K562 (cell line): ENCODE results near the gene INHA. TPM values are rescaled to one million over a fixed set of nuclear protein-coding genes. Genes with fewer than 3 reads are reported as not detected.

Experiments used
- ERF ChIP-seq: fragments of 450-650 bp; formaldehyde crosslinking; IDR thresholded peaks from 2 replicates; pipeline ENCODE4 v1.4.0; 2020; ENCODE audit warnings: mild to moderate bottlenecking, mixed read lengths
- MAFG ChIP-seq: fragments of 450-650 bp; conservative IDR thresholded peaks from 2 replicates; pipeline ENCODE4 v1.6.1; 2016; ENCODE audit warnings: missing genetic modification characterization, missing compliant biosample characterization
- MXI1 ChIP-seq: IDR thresholded peaks from 2 replicates; pipeline ENCODE4 v1.6.1; 2011; ENCODE audit warnings: low read depth, mild to moderate bottlenecking, improper control_type of control experiment, low read length
- NCOA4 ChIP-seq: fragments of 450-650 bp; IDR thresholded peaks from 2 replicates; pipeline ENCODE4 v1.6.1; 2018; ENCODE audit warnings: mild to moderate bottlenecking; ENCODE audit not compliant: partially characterized antibody
- POLR2AphosphoS5 ChIP-seq: IDR thresholded peaks from 2 replicates; pipeline ENCODE4 v1.6.1; 2011; ENCODE audit warnings: mild to moderate bottlenecking, low read depth, low read length, moderate library complexity; ENCODE audit not compliant: control insufficient read depth, insufficient read depth
- SMAD1 ChIP-seq: fragments of 150-350 bp; IDR thresholded peaks from 2 replicates; pipeline ENCODE4 v1.6.1; 2014; ENCODE audit warnings: low read length, low read depth; ENCODE audit not compliant: partially characterized antibody
- SMAD4 ChIP-seq: fragments of 250-450 bp; sonication (Bioruptor Pico); conservative IDR thresholded peaks from 2 replicates; pipeline ENCODE4 v1.8.0; 2021; ENCODE audit warnings: inconsistent platforms, mild to moderate bottlenecking, moderate library complexity
- SP2 ChIP-seq: IDR thresholded peaks from 2 replicates; pipeline ENCODE4 v1.6.1; 2011; ENCODE audit warnings: mild to moderate bottlenecking, low read depth, low read length, moderate library complexity; ENCODE audit not compliant: poor library complexity, severe bottlenecking; ENCODE audit errors: extremely low read depth
- STAT5B ChIP-seq: fragments of 250-450 bp; sonication (Bioruptor Pico); IDR thresholded peaks from 2 replicates; pipeline ENCODE4 v1.8.0; 2021; ENCODE audit warnings: mild to moderate bottlenecking, inconsistent platforms
- TSC22D4 ChIP-seq: fragments of 450-650 bp; IDR thresholded peaks from 2 replicates; pipeline ENCODE4 v1.6.1; 2016; ENCODE audit warnings: missing genetic modification characterization, missing biosample characterization, control low read depth
- ZC3H11A ChIP-seq: IDR thresholded peaks from 2 replicates; pipeline ENCODE4 v1.6.1; 2012; ENCODE audit warnings: low read depth, low read length, improper control_type of control experiment
- ZFP1 ChIP-seq: fragments of 450-650 bp; formaldehyde crosslinking; IDR thresholded peaks from 2 replicates; pipeline ENCODE4 v1.4.0; 2020; ENCODE audit warnings: mild to moderate bottlenecking, mixed read lengths
- ZNF316 ChIP-seq: fragments of 450-650 bp; IDR thresholded peaks from 2 replicates; pipeline ENCODE4 v1.6.1; 2016
- ZNF77 ChIP-seq: fragments of 250-450 bp; sonication (Bioruptor Pico); IDR thresholded peaks from 2 replicates; pipeline ENCODE4 v1.5.0; 2020
- ZNF79 ChIP-seq: fragments of 250-450 bp; sonication (Bioruptor Pico); IDR thresholded peaks from 2 replicates; pipeline ENCODE4 v1.4.0; 2020; ENCODE audit warnings: low read depth, mild to moderate bottlenecking, moderate library complexity
- polyA plus RNA-seq, 8 experiments: library from polyadenylated mRNA; depleted of rRNA in 4 of 8; stranded (reverse) in 5 of 8; unstranded in 3 of 8; fragments of >200 nt; fragmentation: Nextera tagmentation in 2 of 8; fragmentation: Illumina TruSeq in 1 of 8; extraction: Ambion mirVana in 2 of 8; extraction: Trizol in 1 of 8; gene quantifications; 2 replicates each; pipeline versions ENCODE4 v1.2.1 to v1.2.3, GENCODE V29; 2011 to 2014; ENCODE audit warnings: inconsistent platforms in 1 of 8, missing spikeins in 1 of 8
- total RNA-seq, 7 experiments: library from RNA; depleted of rRNA in 6 of 7; stranded (reverse); fragments of >200 nt in 6 of 7; fragmentation: Illumina TruSeq in 2 of 7; extraction: Trizol in 2 of 7; gene quantifications; 2 replicates each; pipeline versions ENCODE4 v1.2.1 to v1.2.3, GENCODE V29; 2011 to 2021; ENCODE audit warnings: low replicate concordance in 1 of 7
- TF ChIP-seq, protein P1 (sequence below): fragments of 200-800 bp; sonication (Bioruptor generic); IDR thresholded peaks from 2 replicates; pipeline ENCODE4 v1.6.1; 2016; ENCODE audit warnings: missing genetic modification characterization, missing compliant biosample characterization
- TF ChIP-seq, protein P2 (sequence below): fragments of 450-650 bp; IDR thresholded peaks from 2 replicates; pipeline ENCODE4 v1.6.1; 2016; ENCODE audit warnings: missing biosample characterization, missing genetic modification characterization
- TF ChIP-seq, protein P3 (sequence below): fragments of 450-650 bp; formaldehyde crosslinking; IDR thresholded peaks from 2 replicates; pipeline ENCODE4 v1.4.0; 2020; ENCODE audit warnings: mild to moderate bottlenecking, moderate library complexity
- TF ChIP-seq, protein P4 (sequence below): fragments of 450-650 bp; formaldehyde crosslinking; IDR thresholded peaks from 2 replicates; pipeline ENCODE4 v1.4.0; 2022; ENCODE audit warnings: missing genetic modification characterization

INHA gene
- total and polyA plus RNA-seq, 9 of the 15 experiments (the other 6 are each of a cell fraction or from before 2014, with no cell fraction given): 0.07 to 1.9 (median 0.40) TPM

DNA sequence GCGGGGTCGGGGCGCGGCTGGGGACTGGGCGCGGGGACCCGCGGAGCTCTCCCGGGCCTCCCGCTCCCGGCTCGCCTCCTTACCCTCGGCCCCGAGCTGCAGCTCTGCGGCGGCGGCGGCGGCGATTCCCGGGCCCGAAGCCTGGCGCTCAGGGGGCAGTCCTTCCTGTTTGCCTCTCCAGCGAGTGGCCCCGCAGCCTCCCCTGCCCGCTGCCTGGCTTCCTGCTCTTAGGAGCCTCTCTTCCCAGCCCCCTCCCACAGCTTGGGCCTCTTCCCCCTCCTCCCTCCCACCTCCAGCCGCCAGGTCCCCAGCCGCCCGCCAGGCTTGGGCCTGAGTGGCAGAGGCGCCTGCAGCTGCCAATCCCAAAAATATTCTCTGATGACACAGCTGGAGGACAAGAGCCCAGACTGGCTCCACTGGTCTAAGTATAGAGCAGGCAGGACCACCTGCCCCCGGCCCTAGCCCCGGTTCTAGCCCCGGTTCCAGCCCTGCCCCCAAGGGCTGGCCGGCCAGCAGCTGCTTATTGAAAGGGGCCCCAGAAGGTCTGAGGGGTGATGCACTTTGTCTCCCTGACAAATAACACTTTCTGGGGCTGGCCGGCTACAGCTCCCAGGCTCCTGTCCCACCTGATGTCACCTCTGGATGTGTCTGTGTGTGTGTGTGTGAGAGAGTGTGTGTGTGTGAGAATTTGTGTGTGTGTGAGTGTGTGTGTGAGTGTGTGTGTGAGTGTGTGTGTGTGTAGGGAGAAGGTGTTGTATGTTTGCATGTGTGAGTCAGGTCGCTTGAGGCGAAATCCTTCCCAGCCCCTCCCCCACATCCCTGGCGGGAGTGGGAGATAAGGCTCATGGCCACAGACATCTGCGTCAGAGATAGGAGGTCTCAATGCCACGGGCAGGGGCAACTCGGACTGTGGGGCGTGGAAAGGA is 536 bp upstream of the INHA start, which contains the start of gene OBSL1 (continued):
- TF ChIP-seq, protein P1, sequence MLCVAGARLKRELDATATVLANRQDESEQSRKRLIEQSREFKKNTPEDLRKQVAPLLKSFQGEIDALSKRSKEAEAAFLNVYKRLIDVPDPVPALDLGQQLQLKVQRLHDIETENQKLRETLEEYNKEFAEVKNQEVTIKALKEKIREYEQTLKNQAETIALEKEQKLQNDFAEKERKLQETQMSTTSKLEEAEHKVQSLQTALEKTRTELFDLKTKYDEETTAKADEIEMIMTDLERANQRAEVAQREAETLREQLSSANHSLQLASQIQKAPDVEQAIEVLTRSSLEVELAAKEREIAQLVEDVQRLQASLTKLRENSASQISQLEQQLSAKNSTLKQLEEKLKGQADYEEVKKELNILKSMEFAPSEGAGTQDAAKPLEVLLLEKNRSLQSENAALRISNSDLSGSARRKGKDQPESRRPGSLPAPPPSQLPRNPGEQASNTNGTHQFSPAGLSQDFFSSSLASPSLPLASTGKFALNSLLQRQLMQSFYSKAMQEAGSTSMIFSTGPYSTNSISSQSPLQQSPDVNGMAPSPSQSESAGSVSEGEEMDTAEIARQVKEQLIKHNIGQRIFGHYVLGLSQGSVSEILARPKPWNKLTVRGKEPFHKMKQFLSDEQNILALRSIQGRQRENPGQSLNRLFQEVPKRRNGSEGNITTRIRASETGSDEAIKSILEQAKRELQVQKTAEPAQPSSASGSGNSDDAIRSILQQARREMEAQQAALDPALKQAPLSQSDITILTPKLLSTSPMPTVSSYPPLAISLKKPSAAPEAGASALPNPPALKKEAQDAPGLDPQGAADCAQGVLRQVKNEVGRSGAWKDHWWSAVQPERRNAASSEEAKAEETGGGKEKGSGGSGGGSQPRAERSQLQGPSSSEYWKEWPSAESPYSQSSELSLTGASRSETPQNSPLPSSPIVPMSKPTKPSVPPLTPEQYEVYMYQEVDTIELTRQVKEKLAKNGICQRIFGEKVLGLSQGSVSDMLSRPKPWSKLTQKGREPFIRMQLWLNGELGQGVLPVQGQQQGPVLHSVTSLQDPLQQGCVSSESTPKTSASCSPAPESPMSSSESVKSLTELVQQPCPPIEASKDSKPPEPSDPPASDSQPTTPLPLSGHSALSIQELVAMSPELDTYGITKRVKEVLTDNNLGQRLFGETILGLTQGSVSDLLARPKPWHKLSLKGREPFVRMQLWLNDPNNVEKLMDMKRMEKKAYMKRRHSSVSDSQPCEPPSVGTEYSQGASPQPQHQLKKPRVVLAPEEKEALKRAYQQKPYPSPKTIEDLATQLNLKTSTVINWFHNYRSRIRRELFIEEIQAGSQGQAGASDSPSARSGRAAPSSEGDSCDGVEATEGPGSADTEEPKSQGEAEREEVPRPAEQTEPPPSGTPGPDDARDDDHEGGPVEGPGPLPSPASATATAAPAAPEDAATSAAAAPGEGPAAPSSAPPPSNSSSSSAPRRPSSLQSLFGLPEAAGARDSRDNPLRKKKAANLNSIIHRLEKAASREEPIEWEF: no peak
- TF ChIP-seq, protein P2, sequence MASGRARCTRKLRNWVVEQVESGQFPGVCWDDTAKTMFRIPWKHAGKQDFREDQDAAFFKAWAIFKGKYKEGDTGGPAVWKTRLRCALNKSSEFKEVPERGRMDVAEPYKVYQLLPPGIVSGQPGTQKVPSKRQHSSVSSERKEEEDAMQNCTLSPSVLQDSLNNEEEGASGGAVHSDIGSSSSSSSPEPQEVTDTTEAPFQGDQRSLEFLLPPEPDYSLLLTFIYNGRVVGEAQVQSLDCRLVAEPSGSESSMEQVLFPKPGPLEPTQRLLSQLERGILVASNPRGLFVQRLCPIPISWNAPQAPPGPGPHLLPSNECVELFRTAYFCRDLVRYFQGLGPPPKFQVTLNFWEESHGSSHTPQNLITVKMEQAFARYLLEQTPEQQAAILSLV (tag): no peak
- TF ChIP-seq SMAD4 (CRISPR knock-in tag): peak; percentile 94
- TF ChIP-seq, protein P3, sequence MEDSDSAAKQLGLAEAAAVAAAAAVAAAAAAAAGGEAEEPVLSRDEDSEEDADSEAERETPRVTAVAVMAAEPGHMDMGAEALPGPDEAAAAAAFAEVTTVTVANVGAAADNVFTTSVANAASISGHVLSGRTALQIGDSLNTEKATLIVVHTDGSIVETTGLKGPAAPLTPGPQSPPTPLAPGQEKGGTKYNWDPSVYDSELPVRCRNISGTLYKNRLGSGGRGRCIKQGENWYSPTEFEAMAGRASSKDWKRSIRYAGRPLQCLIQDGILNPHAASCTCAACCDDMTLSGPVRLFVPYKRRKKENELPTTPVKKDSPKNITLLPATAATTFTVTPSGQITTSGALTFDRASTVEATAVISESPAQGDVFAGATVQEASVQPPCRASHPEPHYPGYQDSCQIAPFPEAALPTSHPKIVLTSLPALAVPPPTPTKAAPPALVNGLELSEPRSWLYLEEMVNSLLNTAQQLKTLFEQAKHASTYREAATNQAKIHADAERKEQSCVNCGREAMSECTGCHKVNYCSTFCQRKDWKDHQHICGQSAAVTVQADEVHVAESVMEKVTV (CRISPR knock-in tag): no peak
- no peak for TF ChIP-seq ZC3H11A
- TF ChIP-seq SP2: no peak
- no peak for TF ChIP-seq STAT5B (CRISPR knock-in tag)
- no peak for TF ChIP-seq MAFG
- TF ChIP-seq SMAD1: no peak
- TF ChIP-seq TSC22D4 (tag): no peak
- no peak for TF ChIP-seq ZNF77 (CRISPR knock-in tag)
- TF ChIP-seq ZFP1: no peak
- TF ChIP-seq ZNF79 (CRISPR knock-in tag): no peak
- peak; percentile 82; the same call in 1 of the 2 replicates for TF ChIP-seq POLR2AphosphoS5
- no peak for TF ChIP-seq MXI1
- TF ChIP-seq, protein P4, sequence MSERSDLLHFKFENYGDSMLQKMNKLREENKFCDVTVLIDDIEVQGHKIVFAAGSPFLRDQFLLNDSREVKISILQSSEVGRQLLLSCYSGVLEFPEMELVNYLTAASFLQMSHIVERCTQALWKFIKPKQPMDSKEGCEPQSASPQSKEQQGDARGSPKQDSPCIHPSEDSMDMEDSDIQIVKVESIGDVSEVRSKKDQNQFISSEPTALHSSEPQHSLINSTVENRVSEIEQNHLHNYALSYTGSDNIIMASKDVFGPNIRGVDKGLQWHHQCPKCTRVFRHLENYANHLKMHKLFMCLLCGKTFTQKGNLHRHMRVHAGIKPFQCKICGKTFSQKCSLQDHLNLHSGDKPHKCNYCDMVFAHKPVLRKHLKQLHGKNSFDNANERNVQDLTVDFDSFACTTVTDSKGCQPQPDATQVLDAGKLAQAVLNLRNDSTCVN (CRISPR knock-in tag): no peak
- no peak for TF ChIP-seq ZNF316
- TF ChIP-seq NCOA4: no peak
- no peak for TF ChIP-seq ERF
